Thymus (tissue), 11 donors: Measurements from ENCODE around the gene ATP2C2. TPM values are rescaled to one million over a fixed set of nuclear protein-coding genes. Genes with fewer than 3 reads are reported as not detected.
A peak's percentile ranks its signal among the peaks of the same experiment; 100 is the strongest.

Source experiments
- DNase-seq, 9 donors: peaks; one replicate each; pipeline ENCODE4 v3.0.0-alpha.2; 2013; ENCODE audit warnings: low spot score in 9 of 9, low read depth in 6 of 9, missing footprints in 1 of 9
- H3K27ac ChIP-seq, 2 donors: one replicate each; pipeline ENCODE4 v1.5.1; 2013; ENCODE audit warnings: control low read depth in 1 of 2, low read depth in 1 of 2, low read length in 1 of 2, mild to moderate bottlenecking in 1 of 2, moderate library complexity in 1 of 2
- H3K27me3 ChIP-seq, 2 donors: one replicate each; pipeline ENCODE4 v1.5.1; 2013; ENCODE audit warnings: low read length in 1 of 2; ENCODE audit not compliant: control insufficient read depth in 2 of 2, insufficient read depth in 1 of 2
- H3K36me3 ChIP-seq, 2 donors: one replicate each; pipeline ENCODE4 v1.5.1; 2013; ENCODE audit warnings: low read length in 1 of 2, mild to moderate bottlenecking in 1 of 2, moderate library complexity in 1 of 2; ENCODE audit not compliant: control insufficient read depth in 2 of 2, insufficient read depth in 2 of 2
- H3K4me1 ChIP-seq, 2 donors: one replicate each; pipeline ENCODE4 v1.5.1; 2013; ENCODE audit warnings: low read length in 2 of 2; ENCODE audit not compliant: control insufficient read depth in 2 of 2, insufficient read depth in 2 of 2
- H3K4me3 ChIP-seq, 2 donors: one replicate each; pipeline ENCODE4 v1.5.1; 2013; ENCODE audit warnings: low read length in 2 of 2, control low read depth in 1 of 2, mild to moderate bottlenecking in 1 of 2
- H3K9me3 ChIP-seq, 2 donors: one replicate each; pipeline ENCODE4 v1.5.1; 2013; ENCODE audit warnings: low read length in 1 of 2, mild to moderate bottlenecking in 1 of 2; ENCODE audit not compliant: control insufficient read depth in 2 of 2, insufficient read depth in 1 of 2
- WGBS: extraction: QIAGEN DNeasy Blood & Tissue Kit; methylation state at CpG from one replicate; pipeline ENCODE4 v1.1.7; 2013; 5-methylcytosine and 5-hydroxymethylcytosine counted together
- polyA plus RNA-seq: library from polyadenylated mRNA; stranded (reverse); fragments of 200-250 nt; gene quantifications from one replicate; pipeline ENCODE4 v1.2.3, GENCODE V29; 2013
- total RNA-seq: library from RNA; stranded (reverse); fragments of 120-200 nt; gene quantifications from one replicate; pipeline ENCODE4 v1.2.4, GENCODE V29; 2013
- donor health status: healthy.

The ATP2C2 gene
- total and polyA plus RNA-seq, 2 donors = 0.38 to 0.94 TPM

DNA sequence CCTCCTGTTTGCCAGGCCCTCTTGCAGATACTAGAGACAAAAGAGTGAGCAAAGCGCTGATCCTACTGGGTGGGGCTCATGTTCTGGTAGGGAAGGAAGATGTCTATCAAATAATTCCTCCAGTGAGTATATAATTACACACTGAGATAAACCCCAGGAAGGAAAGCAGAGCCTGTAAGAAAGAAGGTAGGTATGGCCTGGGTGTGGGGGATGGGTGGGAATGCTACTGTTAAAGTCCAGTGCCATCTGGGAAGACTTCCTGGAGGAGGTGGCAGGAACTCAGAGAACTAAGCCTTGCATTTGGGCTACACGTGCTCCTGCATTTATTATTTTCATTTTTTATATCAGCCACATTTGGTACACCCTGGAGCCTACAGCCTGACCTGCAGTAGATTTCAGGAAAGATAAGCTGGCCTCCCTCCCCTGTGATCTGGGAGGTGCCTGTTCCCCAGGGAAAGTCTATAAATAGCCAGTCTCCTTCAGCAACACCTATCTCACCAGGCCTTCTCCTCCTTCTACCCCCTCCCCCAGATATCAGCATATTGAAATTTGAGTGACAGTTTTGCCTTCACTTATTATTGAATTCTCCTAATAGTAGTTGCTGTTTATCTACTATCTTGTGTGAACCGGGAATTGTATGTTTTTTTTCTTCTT lies 11.5 kb downstream of the ATP2C2 start:
- DNase-seq = no peak
- WGBS = 54% methylated on average over 3 of the region's 3 CpGs
- H3K27ac ChIP-seq = no peak overlapping the region

DNA sequence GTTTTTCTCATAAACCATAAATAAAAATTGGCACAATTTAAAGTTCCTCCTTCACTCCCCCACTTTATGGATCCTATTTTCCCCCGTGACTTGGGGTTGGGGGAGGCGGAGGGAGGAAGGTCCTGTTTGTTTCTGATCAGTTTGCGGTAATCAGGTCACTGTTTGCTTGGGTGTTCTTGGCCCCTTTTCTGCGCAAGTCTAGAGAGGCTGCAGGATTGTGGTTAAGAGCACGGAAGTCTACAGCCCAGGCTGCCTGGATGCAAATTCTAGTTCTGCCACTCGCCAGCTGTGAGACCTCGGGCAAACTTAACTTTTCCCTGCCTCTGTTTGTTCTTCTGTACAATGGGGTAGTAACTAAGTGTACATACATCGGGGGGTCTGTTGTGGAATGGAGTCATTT lies 12.1 kb downstream of the ATP2C2 start:
- Histone ChIP-seq H3K27me3 (peaks cover 0 to 6% of the 10 kb centered on the region in 2 donors), H3K4me3 (no peak overlapping the region), H3K9me3 (peaks cover 1 to 3% of the 10 kb centered on the region in 2 donors), H3K27ac (no peak overlapping the region), H3K4me1 (no peaks in the 10 kb centered on the region), H3K36me3 (no peaks in the 10 kb centered on the region)
- 30% methylated on average over 8 of the region's 8 CpGs for WGBS
- peak in 1 of 9 donors; percentile 27 for DNase-seq

More for the DNA sequence above, 11.5 kb downstream of the ATP2C2 start:
- Histone ChIP-seq H3K27me3 (peaks cover 0 to 6% of the 10 kb centered on the region in 2 donors), H3K4me1 (no peaks in the 10 kb centered on the region), H3K9me3 (peaks cover 1 to 3% of the 10 kb centered on the region in 2 donors), H3K36me3 (no peaks in the 10 kb centered on the region), H3K4me3 (no peak overlapping the region)

DNA sequence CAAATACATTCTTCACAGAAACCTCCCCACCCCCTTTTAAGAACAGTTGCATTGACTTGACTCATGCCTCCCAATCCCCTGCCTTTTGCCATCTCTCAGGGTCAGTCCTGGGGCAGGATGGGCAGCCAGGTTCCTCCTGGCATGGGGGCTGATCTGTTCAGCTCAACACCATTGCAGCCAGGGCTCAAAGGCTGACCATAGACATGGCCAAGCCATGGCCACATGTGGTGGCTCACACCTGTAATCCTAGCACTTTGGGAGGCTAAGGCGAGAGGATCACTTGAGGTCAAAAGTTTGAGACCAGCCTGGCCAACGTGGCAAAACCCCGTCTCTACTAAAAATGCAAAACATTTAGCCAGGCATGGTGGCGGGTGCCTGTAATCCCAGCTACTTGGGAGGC lies 14.1 kb downstream of the ATP2C2 start:
- peaks cover 1 to 3% of the 10 kb centered on the region in 2 donors for H3K9me3 ChIP-seq
- H3K27me3 ChIP-seq = peaks cover 0 to 2% of the 10 kb centered on the region in 2 donors
- DNase-seq = no peak
- H3K27ac ChIP-seq = no peak overlapping the region
- no peak overlapping the region for H3K4me3 ChIP-seq
- 97% methylated on average over 4 of the region's 4 CpGs for WGBS
- H3K4me1 ChIP-seq = no peaks in the 10 kb centered on the region
- no peaks in the 10 kb centered on the region for H3K36me3 ChIP-seq

DNA sequence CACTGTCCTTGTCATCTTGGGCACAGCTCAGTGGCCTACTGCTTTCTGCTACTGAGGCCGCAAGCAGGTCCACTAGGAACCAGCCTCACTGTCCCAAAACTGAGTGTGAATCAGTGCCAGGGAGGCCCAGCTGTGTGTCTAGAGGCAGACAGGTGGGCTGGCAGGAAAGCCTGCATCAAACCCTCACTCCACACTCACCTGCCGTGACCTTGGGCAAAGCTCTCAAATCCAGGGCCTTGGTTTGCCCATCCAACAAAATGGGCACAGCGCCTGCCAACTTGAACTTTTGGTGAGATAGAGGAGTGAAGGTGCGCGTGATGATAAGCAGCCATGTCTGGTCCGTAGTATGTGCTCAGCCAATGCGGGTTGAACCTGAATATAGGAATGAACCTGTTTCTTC lies 14.8 kb downstream of the ATP2C2 start:
- H3K36me3 ChIP-seq = no peaks in the 10 kb centered on the region
- no peak overlapping the region for H3K4me3 ChIP-seq
- DNase-seq = no peak
- H3K27ac ChIP-seq = no peak overlapping the region
- H3K4me1 ChIP-seq = no peaks in the 10 kb centered on the region
- no peaks in the 10 kb centered on the region for H3K27me3 ChIP-seq
- peaks cover 1 to 3% of the 10 kb centered on the region in 2 donors for H3K9me3 ChIP-seq
- 85% methylated on average over 7 of the region's 7 CpGs for WGBS

DNA sequence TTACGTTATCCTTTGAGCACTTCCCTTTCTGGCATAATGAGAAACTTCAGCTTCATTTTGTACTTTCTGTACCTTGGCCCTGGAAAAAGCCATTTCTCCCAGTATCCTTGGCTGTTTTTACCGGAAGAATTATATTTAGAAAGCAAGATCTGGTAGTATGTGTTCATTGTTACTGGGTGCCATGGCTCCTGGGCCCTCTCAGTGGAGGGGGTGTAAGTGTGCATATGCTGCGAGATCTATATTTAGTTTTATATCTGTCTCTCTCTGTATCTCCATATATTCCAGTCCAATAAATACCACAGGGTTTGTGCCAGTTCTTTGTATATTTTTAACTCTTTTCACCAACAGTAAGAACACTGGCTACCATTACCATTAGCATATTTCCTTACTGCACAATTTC lies 17.7 kb downstream of the ATP2C2 start:
- peaks cover 1 to 8% of the 10 kb centered on the region in 2 donors for H3K9me3 ChIP-seq
- WGBS = 93% methylated on average over 3 of the region's 3 CpGs
- no peaks in the 10 kb centered on the region for H3K4me1 ChIP-seq
- no peak overlapping the region for H3K27ac ChIP-seq
- H3K36me3 ChIP-seq = no peaks in the 10 kb centered on the region
- no peak for DNase-seq
- H3K4me3 ChIP-seq = no peak overlapping the region
- no peaks in the 10 kb centered on the region for H3K27me3 ChIP-seq

DNA sequence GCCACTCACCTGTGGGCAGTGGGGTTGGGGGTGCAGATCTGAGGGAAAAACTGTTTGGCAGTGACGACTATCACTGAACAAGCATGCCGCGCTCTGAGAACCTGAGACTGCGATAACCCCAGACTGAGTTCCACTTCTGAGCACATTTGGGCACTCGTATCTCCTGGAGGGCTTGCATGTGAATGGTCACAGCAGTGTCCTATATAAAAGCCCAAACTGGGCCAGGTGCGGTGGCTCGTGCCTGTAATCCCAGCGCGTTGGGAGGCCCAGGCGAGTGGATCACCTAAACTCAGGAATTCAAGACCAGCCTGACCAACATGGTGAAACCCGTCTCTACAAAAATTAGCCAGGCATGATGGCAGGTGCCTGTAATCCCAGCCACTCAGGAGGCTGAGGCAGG lies 18.7 kb downstream of the ATP2C2 start:
- DNase-seq = no peak
- Histone ChIP-seq H3K9me3 (peaks cover 1 to 8% of the 10 kb centered on the region in 2 donors), H3K27me3 (no peaks in the 10 kb centered on the region), H3K4me1 (no peaks in the 10 kb centered on the region), H3K36me3 (no peaks in the 10 kb centered on the region), H3K4me3 (no peak overlapping the region), H3K27ac (no peak overlapping the region)
- WGBS = 97% methylated on average over 11 of the region's 11 CpGs

DNA sequence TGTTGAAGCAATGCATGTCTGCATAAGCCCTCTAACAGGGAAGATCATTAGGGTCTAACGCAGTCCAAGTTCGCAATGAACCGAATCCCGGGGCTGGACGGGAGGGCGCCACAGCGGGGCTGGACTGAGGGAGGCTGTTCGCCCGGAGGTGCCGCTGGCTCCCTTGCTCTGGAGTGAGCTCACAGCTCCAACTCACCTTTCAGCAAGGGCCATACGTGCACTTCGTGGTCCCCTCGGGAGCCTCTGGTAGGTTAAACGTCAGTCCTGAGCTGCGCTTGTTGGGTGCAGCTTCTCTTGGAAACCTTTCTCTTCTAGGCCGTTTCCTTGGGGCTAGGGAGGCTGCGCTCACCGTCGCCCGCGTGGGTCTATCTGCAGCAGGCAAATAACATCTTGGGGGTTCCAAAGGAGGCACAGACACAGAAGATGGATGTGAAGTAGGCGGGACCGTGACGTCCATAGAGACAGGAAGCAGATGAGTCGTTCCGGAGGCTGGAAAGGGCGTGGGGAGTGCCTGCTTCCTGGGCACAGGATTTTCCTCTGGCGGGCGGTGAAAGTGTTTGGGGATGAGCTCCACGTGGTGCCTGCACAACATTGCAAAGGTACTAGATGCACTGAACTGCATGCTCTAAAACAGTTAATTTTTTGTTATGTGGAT lies 21.9 kb downstream of the ATP2C2 start:
- 87% methylated on average over 30 of the region's 30 CpGs for WGBS
- no peaks in the 10 kb centered on the region for H3K36me3 ChIP-seq
- DNase-seq = no peak

DNA sequence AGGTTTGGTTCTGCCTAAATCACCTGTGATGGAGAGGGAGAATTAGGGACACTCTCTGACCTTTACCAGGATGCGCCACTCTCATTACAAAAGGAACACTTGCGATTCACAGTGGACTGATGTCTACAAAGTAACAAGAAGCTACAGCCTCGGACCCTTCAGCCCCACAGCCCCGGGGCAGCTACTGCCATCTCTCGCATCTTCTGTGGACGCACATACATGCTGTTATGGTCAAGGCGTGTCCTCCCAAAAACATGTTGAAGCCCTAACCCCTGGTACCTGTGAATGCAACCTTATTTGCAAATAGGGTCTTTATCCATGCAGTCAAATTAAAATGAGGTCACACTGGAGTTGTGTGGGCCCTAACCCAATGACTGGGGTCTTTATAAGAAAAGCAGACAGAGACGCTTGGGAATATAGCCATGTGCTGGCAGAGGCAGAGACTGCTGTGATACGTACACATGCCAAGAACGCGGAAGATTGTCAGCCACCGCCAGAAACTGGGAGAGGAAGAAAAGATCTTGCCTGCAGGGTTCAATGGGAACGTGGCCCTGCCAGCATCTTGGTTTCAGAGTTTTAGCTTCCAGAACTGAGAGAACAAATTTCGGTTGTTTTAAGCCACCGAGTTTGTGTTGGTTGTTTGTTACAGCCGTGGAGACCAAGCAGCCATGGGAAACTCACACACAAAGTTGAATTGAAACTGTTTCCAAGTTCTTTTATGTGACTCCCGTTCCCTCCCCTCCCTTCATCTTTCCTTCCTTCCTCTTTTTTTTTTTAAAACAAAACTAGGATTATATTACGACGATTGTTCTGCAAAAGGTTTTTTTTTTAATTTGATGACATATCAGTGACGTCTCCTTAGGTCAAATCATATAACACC lies 23.1 kb downstream of the ATP2C2 start:
- no peak for DNase-seq
- 57% methylated on average over 20 of the region's 20 CpGs for WGBS
- Histone ChIP-seq H3K27me3 (no peaks in the 10 kb centered on the region), H3K9me3 (peaks cover 0 to 5% of the 10 kb centered on the region in 2 donors), H3K4me3 (no peak overlapping the region), H3K27ac (no peak overlapping the region), H3K36me3 (no peaks in the 10 kb centered on the region), H3K4me1 (no peaks in the 10 kb centered on the region)

More for the DNA sequence above, 21.9 kb downstream of the ATP2C2 start:
- H3K27me3 ChIP-seq = no peaks in the 10 kb centered on the region
- H3K9me3 ChIP-seq = peaks cover 0 to 5% of the 10 kb centered on the region in 2 donors
- H3K27ac ChIP-seq = no peak overlapping the region
- no peaks in the 10 kb centered on the region for H3K4me1 ChIP-seq
- H3K4me3 ChIP-seq = no peak overlapping the region

DNA sequence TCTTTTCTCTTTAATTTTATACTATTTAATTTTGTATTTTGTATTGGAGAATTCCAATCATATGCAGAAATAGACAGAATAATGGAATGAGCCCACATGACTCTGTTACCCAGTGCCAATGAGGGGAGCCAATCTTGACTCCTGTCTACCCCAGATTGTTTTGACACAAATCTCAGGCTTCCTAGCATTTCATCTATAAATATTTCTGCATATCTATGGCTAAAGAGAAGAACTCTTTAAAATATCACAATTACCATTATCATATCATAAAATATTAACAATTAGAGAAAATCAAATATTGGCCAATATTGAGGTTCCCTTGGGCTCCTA lies 23.7 kb downstream of the ATP2C2 start:
- H3K4me3 ChIP-seq = no peak overlapping the region
- H3K27me3 ChIP-seq = no peaks in the 10 kb centered on the region
- no peaks in the 10 kb centered on the region for H3K4me1 ChIP-seq
- H3K27ac ChIP-seq = no peak overlapping the region
- no peaks in the 10 kb centered on the region for H3K36me3 ChIP-seq
- peaks cover 0 to 5% of the 10 kb centered on the region in 2 donors for H3K9me3 ChIP-seq
- DNase-seq = no peak
